ENCODE measurements around the gene CAST. TPM values are rescaled to one million over a fixed set of nuclear protein-coding genes. Genes with fewer than 3 reads are reported as not detected.

Gene CAST
- total RNA-seq, 1 experiment from 2014 or later: 68.2 TPM

DNA sequence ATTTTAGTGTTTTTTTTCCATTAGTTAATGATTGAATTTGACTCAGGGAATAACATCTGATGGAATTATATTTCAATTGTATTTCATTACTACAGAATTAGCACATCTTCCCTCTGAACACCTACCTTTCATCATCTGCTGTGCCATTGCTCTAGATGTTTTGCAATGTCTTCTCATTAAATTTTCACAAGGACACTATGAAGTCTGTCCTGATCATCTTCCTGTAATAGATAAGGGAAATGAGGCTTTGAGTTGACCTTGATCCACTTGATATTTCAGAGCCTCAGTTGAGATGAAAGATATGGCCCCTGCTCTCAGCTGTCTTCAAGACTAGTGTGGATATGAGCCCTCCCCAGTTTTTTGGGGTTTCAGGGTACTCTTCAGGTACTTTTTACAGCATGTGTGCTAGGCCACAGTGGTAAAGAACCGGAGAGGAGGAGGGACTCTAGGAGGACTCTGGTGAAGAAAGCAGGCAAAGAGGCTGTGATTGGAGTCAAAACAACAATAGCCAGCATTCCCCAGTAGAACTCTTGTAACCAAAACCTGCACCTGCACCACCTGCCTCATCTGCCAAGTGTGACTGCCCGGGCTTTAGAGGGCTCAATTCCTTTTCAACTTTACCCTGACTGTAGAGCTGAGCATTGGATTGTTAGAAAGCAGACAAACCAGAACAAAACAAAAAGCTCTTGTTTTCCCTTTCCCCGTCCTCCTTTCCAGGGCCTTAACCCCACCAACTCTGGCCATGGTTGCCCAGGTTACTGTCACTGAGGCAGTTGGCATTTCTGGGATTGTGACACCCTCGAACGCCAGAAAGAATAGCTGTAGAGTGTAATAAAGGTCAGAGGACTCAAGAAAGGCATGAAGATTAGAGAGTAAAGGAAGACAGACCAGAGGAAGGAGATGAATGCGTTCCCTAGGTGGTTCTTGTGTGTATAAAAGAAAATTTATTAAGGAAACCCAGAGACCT is 89.3 kb downstream of the CAST start:
- Histone ChIP-seq H3K4me3 (ENCODE audit: low read length) (no peak overlapping the region), H3K9me2 (replicated peaks; ENCODE audit: insufficient read depth, low read length) (no peaks in the 10 kb centered on the region), H3K4me2 (ENCODE audit: low read depth, low read length, poor library complexity, severe bottlenecking) (no peak overlapping the region), H3K9me3 (ENCODE audit: low read length) (no peaks in the 10 kb centered on the region), H3K36me3 (ENCODE audit: insufficient read depth, low read length) (peaks cover 4% of the 10 kb centered on the region; the same call in 1 of the 2 replicates), H4K20me1 (ENCODE audit: insufficient read depth, low read depth, low read length) (no peaks in the 10 kb centered on the region), H3K27me3 (ENCODE audit: low read length) (no peaks in the 10 kb centered on the region), H3K79me2 (ENCODE audit: low read length) (no peaks in the 10 kb centered on the region), H2AFZ (ENCODE audit: low read length) (no peak overlapping the region), H3K4me1 (ENCODE audit: low read length) (no peaks in the 10 kb centered on the region), H3K9ac (ENCODE audit: low read length) (no peak overlapping the region), H3K27ac (ENCODE audit: low read length) (no peak overlapping the region)
- no peak for DNase-seq

DNA sequence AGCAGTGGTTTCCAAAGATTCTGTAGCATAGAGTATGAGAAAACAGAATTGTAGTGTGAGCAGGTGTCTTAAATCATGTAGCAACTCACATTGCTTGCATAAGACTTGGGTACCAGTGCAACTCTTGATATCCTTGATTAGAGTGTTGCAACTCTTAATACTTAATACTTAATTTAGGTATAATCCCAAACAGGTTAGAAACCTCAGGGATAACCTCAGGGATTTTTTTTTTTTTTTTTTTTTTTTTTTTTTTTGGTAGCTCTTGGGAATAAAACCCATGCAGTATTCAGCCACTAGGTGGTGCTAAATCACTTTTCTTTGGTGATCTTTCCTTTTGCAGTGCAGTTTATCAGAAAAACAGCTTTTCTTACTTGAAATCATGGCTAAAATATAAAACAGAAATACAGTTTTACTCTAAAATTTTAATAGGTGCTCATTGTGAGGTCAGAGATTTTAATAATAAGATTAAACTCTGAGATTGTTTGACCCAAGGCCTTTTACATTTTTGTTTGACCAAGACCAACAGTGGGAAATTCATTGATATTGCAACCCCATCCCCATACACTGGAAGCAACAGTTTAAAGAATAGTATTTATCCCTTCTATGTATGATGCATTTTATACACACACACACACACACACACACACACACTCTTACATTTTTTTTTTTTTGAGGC is 90.3 kb downstream of the CAST start:
- no peak overlapping the region for H3K9ac ChIP-seq (ENCODE audit: low read length)
- no peaks in the 10 kb centered on the region for H3K4me1 ChIP-seq (ENCODE audit: low read length)
- H3K79me2 ChIP-seq (ENCODE audit: low read length): no peaks in the 10 kb centered on the region
- no peak overlapping the region for H3K4me3 ChIP-seq (ENCODE audit: low read length)
- H3K36me3 ChIP-seq (ENCODE audit: insufficient read depth, low read length): peaks cover 4% of the 10 kb centered on the region; the same call in 1 of the 2 replicates
- H3K4me2 ChIP-seq (ENCODE audit: low read depth, low read length, poor library complexity, severe bottlenecking): no peak overlapping the region
- H4K20me1 ChIP-seq (ENCODE audit: insufficient read depth, low read depth, low read length): no peaks in the 10 kb centered on the region
- peak; percentile 90 for DNase-seq
- no peak overlapping the region for H2AFZ ChIP-seq (ENCODE audit: low read length)
- H3K27ac ChIP-seq (ENCODE audit: low read length): no peak overlapping the region
- no peaks in the 10 kb centered on the region for H3K9me2 ChIP-seq (replicated peaks; ENCODE audit: insufficient read depth, low read length)
- H3K27me3 ChIP-seq (ENCODE audit: low read length): no peaks in the 10 kb centered on the region
- H3K9me3 ChIP-seq (ENCODE audit: low read length): no peaks in the 10 kb centered on the region

DNA sequence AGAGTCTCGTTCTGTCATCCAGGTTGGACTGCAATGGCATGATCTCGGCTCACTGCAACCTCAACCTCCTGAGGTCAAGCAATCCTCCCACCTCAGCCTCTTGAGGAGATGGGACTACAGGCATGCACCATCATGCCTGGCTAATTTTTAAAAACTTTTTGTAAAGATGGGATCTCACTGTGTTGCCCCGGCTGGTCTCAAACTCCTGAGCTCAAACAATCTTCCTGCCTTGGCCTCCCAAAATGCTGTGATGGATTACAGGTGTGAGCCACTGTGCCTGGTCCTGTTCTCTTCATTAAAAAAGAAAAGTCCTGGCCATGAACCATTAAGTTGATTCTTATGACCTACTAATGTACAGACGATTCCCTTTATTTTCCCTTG is 90.8 kb downstream of the CAST start:
- Histone ChIP-seq H4K20me1 (ENCODE audit: insufficient read depth, low read depth, low read length) (no peaks in the 10 kb centered on the region), H3K9me3 (ENCODE audit: low read length) (no peaks in the 10 kb centered on the region), H3K36me3 (ENCODE audit: insufficient read depth, low read length) (peaks cover 6% of the 10 kb centered on the region; the same call in 1 of the 2 replicates)

DNA sequence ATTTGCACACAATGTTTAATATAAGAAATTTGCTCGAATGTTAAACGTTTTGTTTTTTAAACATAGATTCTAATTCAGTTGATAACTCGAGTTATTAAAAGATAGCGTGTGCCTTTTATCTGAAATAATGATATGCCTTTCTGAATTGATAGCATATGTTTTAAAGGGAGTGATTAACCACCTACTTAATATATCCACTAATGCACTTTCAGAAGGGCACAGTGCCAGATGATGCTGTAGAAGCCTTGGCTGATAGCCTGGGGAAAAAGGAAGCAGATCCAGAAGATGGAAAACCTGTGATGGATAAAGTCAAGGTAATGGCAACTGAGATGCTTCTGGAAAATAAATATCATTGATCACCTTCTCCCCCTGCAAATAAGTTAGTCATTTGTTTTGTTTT is 91.7 kb downstream of the CAST start:
- Histone ChIP-seq H3K4me1 (ENCODE audit: low read length) (no peaks in the 10 kb centered on the region), H3K4me2 (ENCODE audit: low read depth, low read length, poor library complexity, severe bottlenecking) (no peak overlapping the region), H4K20me1 (ENCODE audit: insufficient read depth, low read depth, low read length) (no peaks in the 10 kb centered on the region), H3K9ac (ENCODE audit: low read length) (no peak overlapping the region), H3K4me3 (ENCODE audit: low read length) (no peak overlapping the region), H3K79me2 (ENCODE audit: low read length) (no peaks in the 10 kb centered on the region), H3K27ac (ENCODE audit: low read length) (no peak overlapping the region), H3K9me2 (replicated peaks; ENCODE audit: insufficient read depth, low read length) (no peaks in the 10 kb centered on the region), H3K36me3 (ENCODE audit: insufficient read depth, low read length) (peaks cover 9% of the 10 kb centered on the region; the same call in 1 of the 2 replicates), H3K27me3 (ENCODE audit: low read length) (no peaks in the 10 kb centered on the region), H3K9me3 (ENCODE audit: low read length) (no peaks in the 10 kb centered on the region), H2AFZ (ENCODE audit: low read length) (no peak overlapping the region)
- DNase-seq: no peak

More for the DNA sequence above, 90.8 kb downstream of the CAST start:
- Histone ChIP-seq H3K9me2 (replicated peaks; ENCODE audit: insufficient read depth, low read length) (no peaks in the 10 kb centered on the region), H3K27me3 (ENCODE audit: low read length) (no peaks in the 10 kb centered on the region), H3K4me3 (ENCODE audit: low read length) (no peak overlapping the region), H3K27ac (ENCODE audit: low read length) (no peak overlapping the region), H3K4me2 (ENCODE audit: low read depth, low read length, poor library complexity, severe bottlenecking) (no peak overlapping the region), H2AFZ (ENCODE audit: low read length) (no peak overlapping the region), H3K9ac (ENCODE audit: low read length) (no peak overlapping the region), H3K79me2 (ENCODE audit: low read length) (no peaks in the 10 kb centered on the region), H3K4me1 (ENCODE audit: low read length) (no peaks in the 10 kb centered on the region)
- no peak for DNase-seq

DNA sequence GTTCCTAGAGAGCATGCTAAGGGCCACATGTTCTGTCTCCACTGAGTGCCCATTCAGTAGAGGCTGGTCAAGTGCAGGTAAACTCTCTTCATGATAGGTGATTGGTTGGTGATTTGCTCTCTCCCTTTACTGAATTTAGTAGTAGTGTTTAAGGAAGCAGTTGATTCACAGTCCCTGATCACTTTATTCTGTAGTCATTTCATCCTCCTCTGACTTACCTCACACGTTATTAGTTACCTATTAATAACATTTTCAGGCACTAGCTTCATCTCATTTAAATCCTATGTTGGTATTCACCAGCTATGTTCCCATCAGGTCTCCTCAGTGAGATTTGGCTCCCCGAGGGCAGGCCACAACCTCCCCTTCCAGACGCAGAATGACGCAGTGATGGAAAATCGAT is 93.7 kb downstream of the CAST start:
- no peak overlapping the region for H3K27ac ChIP-seq (ENCODE audit: low read length)

DNA sequence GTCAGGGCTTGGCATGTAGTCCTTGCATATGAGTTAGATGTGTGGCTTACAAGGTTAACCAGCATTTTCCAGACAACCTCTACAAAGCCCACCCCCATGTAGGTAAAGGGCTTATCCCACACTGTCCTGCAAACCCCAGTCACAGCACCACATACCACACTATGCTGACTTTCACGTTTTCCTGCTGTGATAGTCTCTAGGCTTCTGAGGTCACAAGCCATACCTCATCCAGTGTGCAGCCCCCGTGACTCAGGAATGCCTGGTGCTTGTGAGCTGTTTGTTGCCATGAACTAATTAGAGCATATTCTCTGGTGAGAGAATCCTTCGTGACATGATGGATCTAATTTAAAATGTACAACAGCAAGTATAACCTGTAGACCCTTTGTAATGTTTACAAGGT is 94.8 kb downstream of the CAST start:
- Histone ChIP-seq H3K4me1 (ENCODE audit: low read length) (no peaks in the 10 kb centered on the region), H3K9ac (ENCODE audit: low read length) (no peak overlapping the region), H3K36me3 (ENCODE audit: insufficient read depth, low read length) (peaks cover 13% of the 10 kb centered on the region; the same call in 1 of the 2 replicates), H3K27ac (ENCODE audit: low read length) (no peak overlapping the region), H4K20me1 (ENCODE audit: insufficient read depth, low read depth, low read length) (no peaks in the 10 kb centered on the region), H2AFZ (ENCODE audit: low read length) (no peak overlapping the region), H3K9me2 (replicated peaks; ENCODE audit: insufficient read depth, low read length) (no peaks in the 10 kb centered on the region), H3K79me2 (ENCODE audit: low read length) (no peaks in the 10 kb centered on the region), H3K27me3 (ENCODE audit: low read length) (no peaks in the 10 kb centered on the region), H3K4me3 (ENCODE audit: low read length) (no peak overlapping the region), H3K9me3 (ENCODE audit: low read length) (no peaks in the 10 kb centered on the region), H3K4me2 (ENCODE audit: low read depth, low read length, poor library complexity, severe bottlenecking) (no peak overlapping the region)
- DNase-seq: no peak

More for the DNA sequence above, 93.7 kb downstream of the CAST start:
- Histone ChIP-seq H2AFZ (ENCODE audit: low read length) (no peak overlapping the region), H3K4me1 (ENCODE audit: low read length) (no peaks in the 10 kb centered on the region), H3K36me3 (ENCODE audit: insufficient read depth, low read length) (peaks cover 9% of the 10 kb centered on the region; the same call in 1 of the 2 replicates), H3K9ac (ENCODE audit: low read length) (no peak overlapping the region), H3K9me2 (replicated peaks; ENCODE audit: insufficient read depth, low read length) (no peaks in the 10 kb centered on the region), H3K9me3 (ENCODE audit: low read length) (no peaks in the 10 kb centered on the region), H3K4me3 (ENCODE audit: low read length) (no peak overlapping the region), H3K79me2 (ENCODE audit: low read length) (no peaks in the 10 kb centered on the region), H3K27me3 (ENCODE audit: low read length) (no peaks in the 10 kb centered on the region), H3K4me2 (ENCODE audit: low read depth, low read length, poor library complexity, severe bottlenecking) (no peak overlapping the region), H4K20me1 (ENCODE audit: insufficient read depth, low read depth, low read length) (no peaks in the 10 kb centered on the region)
- DNase-seq: no peak

DNA sequence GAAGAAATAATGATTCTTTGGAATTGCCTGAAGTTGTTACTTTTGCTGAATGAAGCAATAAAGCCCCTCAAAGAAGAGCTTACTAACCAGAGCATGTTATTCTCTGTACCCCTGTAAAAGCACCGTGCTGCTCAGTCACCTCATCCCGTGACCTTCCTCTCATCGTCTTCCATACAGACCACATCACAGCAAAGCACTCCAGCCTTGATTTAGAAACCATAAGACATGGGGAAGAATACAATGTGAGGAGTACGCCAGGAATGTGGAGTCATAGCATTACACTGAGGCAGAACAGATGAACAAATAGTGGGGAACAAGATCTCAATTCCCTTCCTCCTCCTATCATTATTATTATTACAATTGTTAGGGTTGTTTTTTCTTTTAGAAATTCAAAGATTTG is 96.4 kb downstream of the CAST start:
- Histone ChIP-seq H3K79me2 (ENCODE audit: low read length) (no peaks in the 10 kb centered on the region), H3K9ac (ENCODE audit: low read length) (no peak overlapping the region), H4K20me1 (ENCODE audit: insufficient read depth, low read depth, low read length) (no peaks in the 10 kb centered on the region), H3K9me2 (replicated peaks; ENCODE audit: insufficient read depth, low read length) (no peaks in the 10 kb centered on the region), H3K36me3 (ENCODE audit: insufficient read depth, low read length) (peaks cover 12% of the 10 kb centered on the region; the same call in 1 of the 2 replicates), H3K27me3 (ENCODE audit: low read length) (no peaks in the 10 kb centered on the region), H3K4me1 (ENCODE audit: low read length) (no peaks in the 10 kb centered on the region), H3K4me3 (ENCODE audit: low read length) (no peak overlapping the region), H2AFZ (ENCODE audit: low read length) (no peak overlapping the region), H3K27ac (ENCODE audit: low read length) (no peak overlapping the region), H3K9me3 (ENCODE audit: low read length) (no peaks in the 10 kb centered on the region), H3K4me2 (ENCODE audit: low read depth, low read length, poor library complexity, severe bottlenecking) (no peak overlapping the region)
- DNase-seq: no peak

DNA sequence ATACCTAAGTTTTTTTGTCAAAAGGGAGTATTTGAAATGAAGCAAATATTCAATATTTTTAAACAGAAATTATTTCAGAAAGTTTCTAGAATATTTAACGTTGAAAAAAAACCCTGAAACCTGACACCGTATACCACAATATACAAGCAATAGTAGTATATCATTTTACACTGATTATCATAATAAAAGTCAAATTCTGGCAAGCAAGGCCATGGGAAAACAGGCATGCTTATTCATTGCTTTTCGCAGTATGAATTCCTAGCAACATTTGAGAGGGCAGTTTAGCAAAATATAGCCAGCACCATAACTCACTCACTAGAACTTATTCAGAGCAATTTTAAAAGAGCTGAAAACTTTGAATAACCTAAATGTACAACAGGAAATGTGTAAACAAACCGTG is 99.4 kb downstream of the CAST start:
- peaks cover 16% of the 10 kb centered on the region; the same call in 1 of the 2 replicates for H3K36me3 ChIP-seq (ENCODE audit: insufficient read depth, low read length)

More for the DNA sequence above, 99.4 kb downstream of the CAST start:
- Histone ChIP-seq H3K9ac (ENCODE audit: low read length) (no peak overlapping the region), H3K4me2 (ENCODE audit: low read depth, low read length, poor library complexity, severe bottlenecking) (no peak overlapping the region), H3K9me3 (ENCODE audit: low read length) (no peaks in the 10 kb centered on the region), H3K79me2 (ENCODE audit: low read length) (no peaks in the 10 kb centered on the region), H2AFZ (ENCODE audit: low read length) (no peak overlapping the region), H3K4me3 (ENCODE audit: low read length) (no peak overlapping the region), H3K9me2 (replicated peaks; ENCODE audit: insufficient read depth, low read length) (no peaks in the 10 kb centered on the region), H3K4me1 (ENCODE audit: low read length) (no peaks in the 10 kb centered on the region), H3K27ac (ENCODE audit: low read length) (no peak overlapping the region), H3K27me3 (ENCODE audit: low read length) (no peaks in the 10 kb centered on the region), H4K20me1 (ENCODE audit: insufficient read depth, low read depth, low read length) (no peaks in the 10 kb centered on the region)
- DNase-seq: no peak

All from Karpas-422 (cell line).